Measurements from ENCODE around the gene ABL1.

Gene ABL1

GRCh38 chr9:130901498-130902203 lies 66.6 kb downstream of the ABL1 start:
- no peaks in the 10 kb centered on the region for H3K27me3 ChIP-seq (ENCODE audit: insufficient read depth, low read length)
- H3K9me2 ChIP-seq (ENCODE audit: low read depth, low read length): no peaks in the 10 kb centered on the region
- no peak overlapping the region for H3K4me2 ChIP-seq (ENCODE audit: low read length)
- H3K9ac ChIP-seq (ENCODE audit: low read length): no peak overlapping the region
- TF ChIP-seq EZH2 (IDR thresholded peaks at IDR 0.05; ENCODE audit: borderline replicate concordance, low read length): no peak
- TF ChIP-seq, protein P1, sequence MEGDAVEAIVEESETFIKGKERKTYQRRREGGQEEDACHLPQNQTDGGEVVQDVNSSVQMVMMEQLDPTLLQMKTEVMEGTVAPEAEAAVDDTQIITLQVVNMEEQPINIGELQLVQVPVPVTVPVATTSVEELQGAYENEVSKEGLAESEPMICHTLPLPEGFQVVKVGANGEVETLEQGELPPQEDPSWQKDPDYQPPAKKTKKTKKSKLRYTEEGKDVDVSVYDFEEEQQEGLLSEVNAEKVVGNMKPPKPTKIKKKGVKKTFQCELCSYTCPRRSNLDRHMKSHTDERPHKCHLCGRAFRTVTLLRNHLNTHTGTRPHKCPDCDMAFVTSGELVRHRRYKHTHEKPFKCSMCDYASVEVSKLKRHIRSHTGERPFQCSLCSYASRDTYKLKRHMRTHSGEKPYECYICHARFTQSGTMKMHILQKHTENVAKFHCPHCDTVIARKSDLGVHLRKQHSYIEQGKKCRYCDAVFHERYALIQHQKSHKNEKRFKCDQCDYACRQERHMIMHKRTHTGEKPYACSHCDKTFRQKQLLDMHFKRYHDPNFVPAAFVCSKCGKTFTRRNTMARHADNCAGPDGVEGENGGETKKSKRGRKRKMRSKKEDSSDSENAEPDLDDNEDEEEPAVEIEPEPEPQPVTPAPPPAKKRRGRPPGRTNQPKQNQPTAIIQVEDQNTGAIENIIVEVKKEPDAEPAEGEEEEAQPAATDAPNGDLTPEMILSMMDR (IDR thresholded peaks at IDR 0.05; ENCODE audit: low read length): no peak
- H3K9me3 ChIP-seq (ENCODE audit: low read length): no peaks in the 10 kb centered on the region
- no peaks in the 10 kb centered on the region for H3K4me1 ChIP-seq (ENCODE audit: insufficient read depth, low read length, severe bottlenecking)
- H3K4me3 ChIP-seq (ENCODE audit: low read depth, low read length, poor library complexity, severe bottlenecking): no peak overlapping the region
- no peaks in the 10 kb centered on the region for H3K79me2 ChIP-seq (ENCODE audit: insufficient read depth, low read length)
- no peak overlapping the region for H3K27ac ChIP-seq (ENCODE audit: low read depth, low read length, poor library complexity, severe bottlenecking)
- no peaks in the 10 kb centered on the region for H4K20me1 ChIP-seq (ENCODE audit: insufficient read depth, low read length)
- no peaks in the 10 kb centered on the region for H3K36me3 ChIP-seq (ENCODE audit: insufficient read depth, low read length)
- no peak overlapping the region for H2AFZ ChIP-seq (ENCODE audit: low read length)
- no peaks in the 10 kb centered on the region for H3F3A ChIP-seq (ENCODE audit: insufficient read depth, low read length)

- Histone ChIP-seq H3K9me2 (ENCODE audit: low read depth, low read length) (no peaks in the 10 kb centered on the region), H2AFZ (ENCODE audit: low read length) (no peak overlapping the region)
- no peak for TF ChIP-seq EZH2 (IDR thresholded peaks at IDR 0.05; ENCODE audit: borderline replicate concordance, low read length)
- TF ChIP-seq, protein P1 (IDR thresholded peaks at IDR 0.05; ENCODE audit: low read length): no peak
These were observed 67.4 kb downstream of the ABL1 start for GRCh38 chr9:130902204-130903185.

DNA sequence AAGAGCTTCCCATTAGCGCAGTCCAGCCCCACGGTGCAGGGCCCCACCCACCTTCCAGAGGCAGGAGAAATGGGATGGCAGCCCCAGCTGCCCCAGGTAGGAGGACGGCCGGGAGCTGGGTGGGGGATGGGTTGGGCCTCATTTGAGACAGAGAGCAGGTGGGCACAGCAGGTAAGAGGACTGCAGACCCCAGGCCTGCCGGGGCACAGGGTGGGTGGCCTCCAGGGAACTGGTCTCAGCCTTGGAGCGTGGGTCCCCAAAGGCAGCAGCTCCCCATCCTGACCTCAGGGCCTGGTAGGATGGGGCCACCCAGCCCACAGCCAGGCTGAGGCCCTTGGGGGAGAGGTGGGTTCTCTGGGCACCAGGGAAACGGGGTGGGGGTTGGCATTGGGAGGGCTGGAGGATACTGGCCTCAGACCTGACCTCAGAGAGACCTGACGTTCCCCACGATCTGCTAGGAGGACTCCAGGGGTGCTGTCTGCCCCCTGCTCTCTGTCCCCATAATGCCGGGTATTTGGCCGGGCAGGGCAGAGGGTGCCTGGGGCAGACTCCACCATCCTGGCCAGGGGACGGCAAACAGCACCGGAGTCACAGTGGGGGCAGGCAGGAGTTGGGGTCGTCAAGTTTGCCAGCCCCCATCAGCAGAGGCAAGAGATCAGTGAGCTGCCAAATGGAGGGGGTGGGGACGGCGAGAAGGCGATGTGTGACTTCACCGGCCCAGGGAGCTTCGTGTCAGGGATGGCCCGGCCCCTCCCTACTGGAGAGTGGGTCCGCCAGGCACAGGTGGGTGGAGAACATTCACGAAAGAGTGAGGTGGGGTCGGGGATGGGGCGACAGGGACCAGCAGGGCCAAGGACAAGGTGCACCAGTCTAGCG lies 68.4 kb downstream of the ABL1 start:
- Histone ChIP-seq H3K27me3 (ENCODE audit: insufficient read depth, low read length) (no peaks in the 10 kb centered on the region), H3K27ac (ENCODE audit: low read depth, low read length, poor library complexity, severe bottlenecking) (no peak overlapping the region), H4K20me1 (ENCODE audit: insufficient read depth, low read length) (no peaks in the 10 kb centered on the region), H3K4me1 (ENCODE audit: insufficient read depth, low read length, severe bottlenecking) (no peaks in the 10 kb centered on the region), H3K9me2 (ENCODE audit: low read depth, low read length) (no peaks in the 10 kb centered on the region), H3K4me2 (ENCODE audit: low read length) (no peak overlapping the region), H3K36me3 (ENCODE audit: insufficient read depth, low read length) (no peaks in the 10 kb centered on the region), H3K4me3 (ENCODE audit: low read depth, low read length, poor library complexity, severe bottlenecking) (no peak overlapping the region), H3K9ac (ENCODE audit: low read length) (no peak overlapping the region), H3K79me2 (ENCODE audit: insufficient read depth, low read length) (no peaks in the 10 kb centered on the region), H2AFZ (ENCODE audit: low read length) (no peak overlapping the region), H3K9me3 (ENCODE audit: low read length) (no peaks in the 10 kb centered on the region), H3F3A (ENCODE audit: insufficient read depth, low read length) (no peaks in the 10 kb centered on the region)
- no peak for TF ChIP-seq EZH2 (IDR thresholded peaks at IDR 0.05; ENCODE audit: borderline replicate concordance, low read length)
- TF ChIP-seq, protein P1 (IDR thresholded peaks at IDR 0.05; ENCODE audit: low read length): no peak

More at GRCh38 chr9:130902204-130903185, 67.4 kb downstream of the ABL1 start:
- Histone ChIP-seq H3K9me3 (ENCODE audit: low read length) (no peaks in the 10 kb centered on the region), H3K4me2 (ENCODE audit: low read length) (no peak overlapping the region), H3K36me3 (ENCODE audit: insufficient read depth, low read length) (no peaks in the 10 kb centered on the region), H3K27ac (ENCODE audit: low read depth, low read length, poor library complexity, severe bottlenecking) (no peak overlapping the region), H3K9ac (ENCODE audit: low read length) (no peak overlapping the region), H3K4me3 (ENCODE audit: low read depth, low read length, poor library complexity, severe bottlenecking) (no peak overlapping the region), H4K20me1 (ENCODE audit: insufficient read depth, low read length) (no peaks in the 10 kb centered on the region), H3K79me2 (ENCODE audit: insufficient read depth, low read length) (no peaks in the 10 kb centered on the region), H3K27me3 (ENCODE audit: insufficient read depth, low read length) (no peaks in the 10 kb centered on the region), H3F3A (ENCODE audit: insufficient read depth, low read length) (no peaks in the 10 kb centered on the region), H3K4me1 (ENCODE audit: insufficient read depth, low read length, severe bottlenecking) (no peaks in the 10 kb centered on the region)

All from OCI-LY1 (cell line).